Nephron (organoid): ENCODE results near the gene KMT5C.

Source experiments
- H3K27ac Mint-ChIP-seq, 3 experiments: 2 replicates each; pipeline ENCODE4 v1.8.0; 2020; ENCODE audit warnings: mixed read lengths in 3 of 3, mild to moderate bottlenecking in 2 of 3, moderate library complexity in 1 of 3
- H3K27me3 Mint-ChIP-seq: 2 replicates; pipeline ENCODE4 v1.8.0; 2021; ENCODE audit warnings: low read depth, mild to moderate bottlenecking, moderate library complexity, mixed read lengths
- H3K36me3 Mint-ChIP-seq: 2 replicates; pipeline ENCODE4 v1.8.0; 2020; ENCODE audit warnings: low read depth, mixed read lengths
- H3K4me1 Mint-ChIP-seq: 2 replicates; pipeline ENCODE4 v1.8.0; 2020; ENCODE audit warnings: mixed read lengths
- H3K4me3 Mint-ChIP-seq, 3 experiments: 2 replicates each; pipeline ENCODE4 v1.8.0; 2020; ENCODE audit warnings: mild to moderate bottlenecking in 3 of 3, mixed read lengths in 3 of 3, moderate library complexity in 2 of 3
- H3K9me3 Mint-ChIP-seq: 2 replicates; pipeline ENCODE4 v1.8.0; 2020; ENCODE audit warnings: mixed read lengths
- TF ChIP-seq, protein P1 (sequence below), 3 experiments: fragments of 200-600 bp; sonication (generic); IDR thresholded peaks; one replicate each; pipeline ENCODE4 v1.5.0; 2021; ENCODE audit warnings: antibody characterized with exemption in 3 of 3; ENCODE audit not compliant: unreplicated experiment in 3 of 3

The KMT5C gene

DNA sequence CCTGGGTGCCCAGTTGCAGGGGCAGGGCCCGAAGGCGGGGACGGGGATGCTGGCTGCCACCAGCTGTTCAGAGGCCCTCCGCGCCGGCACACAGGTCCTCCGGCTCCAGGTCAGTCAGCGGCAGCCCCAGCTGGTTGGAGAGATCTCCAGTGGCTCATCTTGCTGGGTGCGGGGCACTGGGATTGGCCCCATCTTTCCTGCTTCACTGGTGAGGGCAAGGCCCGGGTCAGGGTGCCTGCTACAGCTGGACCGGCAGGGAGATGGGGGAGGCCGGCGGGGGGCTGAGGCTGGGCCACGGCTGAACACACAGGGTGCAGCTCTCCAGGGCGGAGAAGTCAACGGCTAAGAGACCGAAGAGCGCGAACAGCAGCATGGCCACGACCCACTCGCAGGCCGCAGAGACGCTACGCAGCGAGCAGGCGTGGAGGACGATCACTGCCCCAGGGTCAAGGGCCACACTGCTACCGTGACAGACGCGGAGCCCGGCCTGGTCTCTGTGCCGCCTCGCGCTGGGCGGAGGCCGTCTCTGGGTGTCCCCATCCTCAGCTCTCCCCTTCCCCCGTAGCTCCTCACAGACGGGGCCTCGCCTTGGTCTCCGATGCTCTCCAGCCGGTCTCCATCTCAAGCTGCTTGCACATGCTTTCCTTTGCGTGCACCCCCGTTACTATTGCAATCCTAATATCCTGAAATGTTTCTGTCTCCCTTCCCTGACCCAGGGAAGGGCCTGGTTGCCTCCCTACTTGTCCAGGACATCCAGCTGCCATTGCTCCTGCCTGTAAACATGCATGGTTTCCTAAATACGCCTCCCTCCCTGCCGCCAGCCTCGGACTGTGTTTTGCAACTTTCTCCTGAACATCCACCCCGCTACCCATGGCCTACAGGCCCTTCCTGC, 26.8 kb upstream of the KMT5C start:
- peaks cover 26% of the 10 kb centered on the region for H3K36me3 Mint-ChIP-seq
- H3K27ac Mint-ChIP-seq: peak overlapping the region; percentile 56 to 89 (median 60)
- no peak overlapping the region for H3K4me3 Mint-ChIP-seq
- H3K27me3 Mint-ChIP-seq: no peaks in the 10 kb centered on the region
- TF ChIP-seq, protein P1, sequence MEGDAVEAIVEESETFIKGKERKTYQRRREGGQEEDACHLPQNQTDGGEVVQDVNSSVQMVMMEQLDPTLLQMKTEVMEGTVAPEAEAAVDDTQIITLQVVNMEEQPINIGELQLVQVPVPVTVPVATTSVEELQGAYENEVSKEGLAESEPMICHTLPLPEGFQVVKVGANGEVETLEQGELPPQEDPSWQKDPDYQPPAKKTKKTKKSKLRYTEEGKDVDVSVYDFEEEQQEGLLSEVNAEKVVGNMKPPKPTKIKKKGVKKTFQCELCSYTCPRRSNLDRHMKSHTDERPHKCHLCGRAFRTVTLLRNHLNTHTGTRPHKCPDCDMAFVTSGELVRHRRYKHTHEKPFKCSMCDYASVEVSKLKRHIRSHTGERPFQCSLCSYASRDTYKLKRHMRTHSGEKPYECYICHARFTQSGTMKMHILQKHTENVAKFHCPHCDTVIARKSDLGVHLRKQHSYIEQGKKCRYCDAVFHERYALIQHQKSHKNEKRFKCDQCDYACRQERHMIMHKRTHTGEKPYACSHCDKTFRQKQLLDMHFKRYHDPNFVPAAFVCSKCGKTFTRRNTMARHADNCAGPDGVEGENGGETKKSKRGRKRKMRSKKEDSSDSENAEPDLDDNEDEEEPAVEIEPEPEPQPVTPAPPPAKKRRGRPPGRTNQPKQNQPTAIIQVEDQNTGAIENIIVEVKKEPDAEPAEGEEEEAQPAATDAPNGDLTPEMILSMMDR (IDR thresholded peaks at IDR 0.05; ENCODE audit: unreplicated experiment in 3 of 3): no peak
- H3K4me1 Mint-ChIP-seq: peaks cover 10% of the 10 kb centered on the region
- H3K9me3 Mint-ChIP-seq: no peaks in the 10 kb centered on the region

DNA sequence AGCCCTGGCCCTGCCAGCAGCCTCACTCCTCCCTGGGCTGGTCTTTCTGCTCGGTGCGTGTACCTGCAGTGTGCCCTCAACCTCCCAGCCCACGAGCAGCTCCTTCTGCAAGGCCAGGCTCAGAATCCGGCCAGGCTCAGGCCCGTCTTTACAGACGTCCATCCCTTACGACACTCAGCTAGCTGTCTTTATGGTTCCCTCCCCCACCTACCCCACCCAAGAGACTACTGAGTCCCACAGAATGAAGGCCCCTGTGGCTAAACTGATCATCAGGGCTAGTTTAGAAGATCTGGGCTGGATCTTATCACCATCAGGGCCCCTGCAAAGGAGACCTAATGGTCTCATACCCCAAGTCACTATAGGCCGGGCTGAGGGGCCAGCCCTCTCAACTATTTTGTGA, 25.3 kb upstream of the KMT5C start:
- peaks cover 16% of the 10 kb centered on the region for H3K36me3 Mint-ChIP-seq
- peak overlapping the region in 1 of 3 experiments; percentile 68 for H3K27ac Mint-ChIP-seq
- H3K27me3 Mint-ChIP-seq: peaks cover 2% of the 10 kb centered on the region
- H3K4me3 Mint-ChIP-seq: no peak overlapping the region
- no peaks in the 10 kb centered on the region for H3K9me3 Mint-ChIP-seq
- TF ChIP-seq, protein P1 (IDR thresholded peaks at IDR 0.05; ENCODE audit: unreplicated experiment in 3 of 3): no peak
- H3K4me1 Mint-ChIP-seq: peaks cover 10% of the 10 kb centered on the region

DNA sequence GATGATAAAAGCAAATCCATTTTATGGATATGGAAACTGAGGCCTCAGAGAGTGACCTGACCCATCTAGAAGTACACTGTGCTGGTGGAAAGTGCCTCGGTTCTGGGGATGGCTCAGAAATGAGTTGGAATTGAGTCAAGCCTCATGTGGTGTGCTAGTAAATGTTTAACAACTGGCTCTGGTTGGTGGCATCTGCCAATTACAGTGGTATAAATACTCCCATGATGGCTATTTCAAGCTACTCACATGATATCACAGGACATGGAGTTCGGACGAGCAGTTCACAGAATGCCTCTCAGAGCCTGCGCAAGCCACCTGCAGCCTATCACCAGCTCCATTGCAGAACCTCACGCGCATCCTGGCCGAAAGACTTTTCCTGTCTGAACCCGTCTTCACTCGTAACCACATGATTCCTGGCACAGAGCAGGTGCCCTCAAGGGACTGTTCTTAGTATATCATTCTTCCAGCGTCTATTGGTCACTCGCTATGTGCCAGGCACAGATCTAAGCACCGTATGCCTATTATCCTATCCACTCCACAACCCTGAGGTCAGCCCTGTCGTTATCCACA, 23.6 kb upstream of the KMT5C start:
- Mint-ChIP-seq H3K4me3 (no peak overlapping the region), H3K4me1 (peaks cover 10% of the 10 kb centered on the region), H3K36me3 (peaks cover 7% of the 10 kb centered on the region), H3K9me3 (no peaks in the 10 kb centered on the region), H3K27ac (no peak overlapping the region), H3K27me3 (peaks cover 6% of the 10 kb centered on the region)
- TF ChIP-seq, protein P1 (IDR thresholded peaks at IDR 0.05; ENCODE audit: unreplicated experiment in 3 of 3): no peak

DNA sequence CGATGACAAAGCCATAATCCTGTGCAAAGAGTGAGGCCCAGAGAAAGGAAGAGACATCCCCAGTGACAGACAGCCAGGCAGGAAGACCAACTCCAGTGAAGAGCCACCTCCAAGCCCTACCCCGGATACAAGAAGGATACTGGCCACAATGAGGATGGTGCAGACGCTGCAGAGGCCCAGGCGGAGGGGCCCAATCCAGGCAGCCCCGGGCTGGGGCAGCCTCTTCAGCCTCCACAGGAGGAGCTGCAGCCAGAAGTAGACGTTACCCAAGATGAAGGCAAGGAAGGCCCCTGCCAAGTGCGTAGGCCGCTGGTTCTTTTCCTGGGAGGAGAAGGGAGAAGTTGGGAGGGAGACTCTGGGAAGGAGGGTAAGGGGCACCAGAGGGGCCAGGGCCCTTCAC, 23.0 kb upstream of the KMT5C start:
- no peak overlapping the region for H3K4me3 Mint-ChIP-seq
- H3K9me3 Mint-ChIP-seq: no peaks in the 10 kb centered on the region
- H3K4me1 Mint-ChIP-seq: peaks cover 10% of the 10 kb centered on the region
- TF ChIP-seq, protein P1 (IDR thresholded peaks at IDR 0.05; ENCODE audit: unreplicated experiment in 3 of 3): no peak
- no peak overlapping the region for H3K27ac Mint-ChIP-seq
- peaks cover 6% of the 10 kb centered on the region for H3K27me3 Mint-ChIP-seq
- peaks cover 7% of the 10 kb centered on the region for H3K36me3 Mint-ChIP-seq

DNA sequence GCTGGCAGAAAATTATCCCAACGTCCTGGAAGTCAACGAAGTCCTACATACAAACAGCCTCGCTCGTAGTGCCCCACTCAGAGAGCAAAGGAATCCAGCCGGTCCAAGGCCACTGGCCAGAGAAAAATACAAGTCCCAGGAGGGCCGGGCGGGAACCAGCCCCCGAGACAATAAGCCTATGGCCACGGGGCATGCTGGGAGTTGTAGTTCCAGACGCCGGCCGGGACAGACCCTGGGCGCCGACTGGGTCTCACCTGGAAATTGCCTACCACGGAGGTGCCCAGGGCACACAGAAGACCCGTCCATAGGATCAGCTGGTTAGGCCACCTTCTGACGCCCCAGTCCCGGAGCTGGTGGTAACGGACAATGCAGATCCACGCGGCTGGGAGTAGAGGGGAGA, 19.9 kb upstream of the KMT5C start:
- peaks cover 14% of the 10 kb centered on the region for H3K27me3 Mint-ChIP-seq
- H3K4me3 Mint-ChIP-seq: peak overlapping the region; percentile 61 to 80 (median 75)
- H3K36me3 Mint-ChIP-seq: no peaks in the 10 kb centered on the region
- no peaks in the 10 kb centered on the region for H3K9me3 Mint-ChIP-seq
- H3K4me1 Mint-ChIP-seq: no peaks in the 10 kb centered on the region
- TF ChIP-seq, protein P1 (IDR thresholded peaks at IDR 0.05; ENCODE audit: unreplicated experiment in 3 of 3): no peak
- peak overlapping the region in 1 of 3 experiments; percentile 49 for H3K27ac Mint-ChIP-seq
